ENCODE results near the gene CRACR2A. TPM values are rescaled to one million over a fixed set of nuclear protein-coding genes. Genes with fewer than 3 reads are reported as not detected.

Gene CRACR2A
- total RNA-seq, 2 experiments from 2014 or later: 38.5 to 40.1 TPM

DNA sequence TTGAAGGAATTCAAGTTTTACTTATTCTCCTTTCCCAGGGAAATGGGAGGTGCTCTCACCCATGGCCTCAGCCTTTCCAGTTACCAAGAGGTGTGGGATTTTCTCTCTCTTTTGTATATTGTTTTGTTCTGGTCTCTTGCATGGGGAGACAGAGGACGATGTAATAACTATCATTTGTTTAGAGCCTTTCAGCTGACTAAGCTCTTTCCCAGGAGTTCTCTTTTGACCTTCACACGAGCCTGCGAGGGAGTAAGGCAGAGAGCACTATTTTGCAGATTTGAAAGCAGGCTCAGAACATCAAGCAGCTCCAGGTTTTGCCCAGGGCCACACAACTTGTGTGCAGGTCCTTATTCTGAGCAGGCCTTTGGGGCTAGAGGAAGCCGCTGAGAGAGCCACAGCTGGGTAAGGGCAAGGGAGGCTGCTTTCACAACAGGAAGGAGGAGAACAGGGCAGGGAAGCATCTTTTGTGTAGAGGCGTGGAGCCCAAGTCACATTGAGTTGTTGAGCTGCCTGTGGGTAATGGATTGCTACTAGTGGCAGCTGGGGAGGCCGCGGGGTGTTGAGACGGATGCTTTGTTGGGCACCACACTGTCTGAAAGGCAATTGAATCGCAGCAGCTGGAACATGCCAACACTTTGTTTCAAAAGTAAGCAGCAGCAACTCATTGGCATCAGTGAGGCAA lies 145.7 kb downstream of the CRACR2A start:
- no peak for DNase-seq
- Mint-ChIP-seq H3K4me3 (no peak overlapping the region), H3K9me3 (ENCODE audit: insufficient read depth) (peaks cover 5% of the 10 kb centered on the region), H3K36me3 (ENCODE audit: low read depth) (peaks cover 16% of the 10 kb centered on the region), H3K27me3 (ENCODE audit: low read depth) (peaks cover 2% of the 10 kb centered on the region), H3K4me1 (ENCODE audit: low read depth) (peaks cover 9% of the 10 kb centered on the region), H3K27ac (no peak overlapping the region)
- ChIA-PET POLR2A (no interaction called here), CTCF (interaction anchor here (0.9 to 2.4 kb wide), 2 partner anchors 307 kb away, joined by 3 to 6 read pairs; no protein-coding TSS in a partner anchor)
- ATAC-seq: no peak

- Mint-ChIP-seq H3K4me3 (no peak overlapping the region), H3K27ac (no peak overlapping the region), H3K36me3 (ENCODE audit: low read depth) (peaks cover 12% of the 10 kb centered on the region), H3K27me3 (ENCODE audit: low read depth) (peaks cover 2% of the 10 kb centered on the region), H3K4me1 (ENCODE audit: low read depth) (peaks cover 9% of the 10 kb centered on the region), H3K9me3 (ENCODE audit: insufficient read depth) (peaks cover 5% of the 10 kb centered on the region)
- no peak for DNase-seq
- ChIA-PET POLR2A (no interaction called here), CTCF (interaction anchor here (1.1 to 2.4 kb wide), 2 partner anchors 292 to 306 kb away, joined by 3 to 6 read pairs; no protein-coding TSS in a partner anchor)
- ATAC-seq: no peak
Measured at GRCh38 chr12:3606128-3606527, 146.8 kb downstream of the CRACR2A start.

GRCh38 chr12:3605692-3606091 lies 147.2 kb downstream of the CRACR2A start:
- Mint-ChIP-seq H3K4me1 (ENCODE audit: low read depth) (peaks cover 9% of the 10 kb centered on the region), H3K9me3 (ENCODE audit: insufficient read depth) (peaks cover 5% of the 10 kb centered on the region), H3K27me3 (ENCODE audit: low read depth) (peaks cover 2% of the 10 kb centered on the region), H3K27ac (no peak overlapping the region), H3K4me3 (no peak overlapping the region), H3K36me3 (ENCODE audit: low read depth) (peaks cover 12% of the 10 kb centered on the region)
- ChIA-PET CTCF (interaction anchor here (1.1 to 2.4 kb wide), 2 partner anchors 291 to 306 kb away, joined by 3 to 6 read pairs; no protein-coding TSS in a partner anchor), POLR2A (no interaction called here)
- ATAC-seq: no peak
- DNase-seq: no peak

GRCh38 chr12:3604748-3605586 lies 147.9 kb downstream of the CRACR2A start:
- peaks cover 2% of the 10 kb centered on the region for H3K27me3 Mint-ChIP-seq (ENCODE audit: low read depth)
- CTCF ChIA-PET: interaction anchor here (1.1 to 2.4 kb wide), 2 partner anchors 290 to 305 kb away, joined by 3 to 6 read pairs; no protein-coding TSS in a partner anchor
- ATAC-seq (no peak), DNase-seq (no peak)
- peaks cover 5% of the 10 kb centered on the region for H3K9me3 Mint-ChIP-seq (ENCODE audit: insufficient read depth)
- POLR2A ChIA-PET: no interaction called here
- H3K36me3 Mint-ChIP-seq (ENCODE audit: low read depth): peaks cover 9% of the 10 kb centered on the region
- peaks cover 9% of the 10 kb centered on the region for H3K4me1 Mint-ChIP-seq (ENCODE audit: low read depth)
- H3K4me3 Mint-ChIP-seq: no peak overlapping the region
- H3K27ac Mint-ChIP-seq: no peak overlapping the region

- POLR2A ChIA-PET: no interaction called here
- DNase-seq (no peak), ATAC-seq (no peak)
- H3K4me1 Mint-ChIP-seq (ENCODE audit: low read depth): peaks cover 9% of the 10 kb centered on the region
- CTCF ChIA-PET: no interaction called here
- H3K4me3 Mint-ChIP-seq: no peak overlapping the region
- H3K9me3 Mint-ChIP-seq (ENCODE audit: insufficient read depth): no peaks in the 10 kb centered on the region
- no peak overlapping the region for H3K27ac Mint-ChIP-seq
- peaks cover 2% of the 10 kb centered on the region for H3K27me3 Mint-ChIP-seq (ENCODE audit: low read depth)
- peaks cover 4% of the 10 kb centered on the region for H3K36me3 Mint-ChIP-seq (ENCODE audit: low read depth)
Measured at GRCh38 chr12:3604286-3604685, 148.6 kb downstream of the CRACR2A start.

DNA sequence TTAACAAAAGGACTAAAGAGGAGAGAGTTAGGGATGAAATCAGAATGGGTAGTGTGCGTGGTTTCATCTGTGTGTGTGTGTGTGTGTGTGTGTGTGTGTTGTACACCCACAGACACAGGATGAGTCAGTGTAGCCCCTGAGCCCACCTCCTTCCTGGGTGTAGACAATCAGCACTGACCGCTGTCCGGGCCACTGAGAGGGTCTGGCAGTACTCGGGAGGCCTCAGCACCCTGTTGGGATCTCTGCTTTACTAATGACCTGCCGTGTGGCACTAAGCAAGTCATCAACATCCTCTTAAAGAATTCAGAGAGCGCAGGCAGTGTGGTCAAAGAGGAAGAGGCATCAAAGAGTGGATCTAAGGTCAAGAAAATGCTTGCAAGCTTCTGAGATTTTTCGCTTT lies 149.3 kb downstream of the CRACR2A start:
- Mint-ChIP-seq H3K27me3 (ENCODE audit: low read depth) (peaks cover 2% of the 10 kb centered on the region), H3K4me1 (ENCODE audit: low read depth) (peaks cover 9% of the 10 kb centered on the region), H3K4me3 (no peak overlapping the region), H3K9me3 (ENCODE audit: insufficient read depth) (no peaks in the 10 kb centered on the region), H3K27ac (no peak overlapping the region), H3K36me3 (ENCODE audit: low read depth) (no peaks in the 10 kb centered on the region)
- ATAC-seq: no peak
- ChIA-PET POLR2A (interaction anchor here (0.5 kb wide), 1 partner anchor 493 kb away, joined by 3 read pairs; no protein-coding TSS in a partner anchor), CTCF (no interaction called here)
- no peak for DNase-seq

DNA sequence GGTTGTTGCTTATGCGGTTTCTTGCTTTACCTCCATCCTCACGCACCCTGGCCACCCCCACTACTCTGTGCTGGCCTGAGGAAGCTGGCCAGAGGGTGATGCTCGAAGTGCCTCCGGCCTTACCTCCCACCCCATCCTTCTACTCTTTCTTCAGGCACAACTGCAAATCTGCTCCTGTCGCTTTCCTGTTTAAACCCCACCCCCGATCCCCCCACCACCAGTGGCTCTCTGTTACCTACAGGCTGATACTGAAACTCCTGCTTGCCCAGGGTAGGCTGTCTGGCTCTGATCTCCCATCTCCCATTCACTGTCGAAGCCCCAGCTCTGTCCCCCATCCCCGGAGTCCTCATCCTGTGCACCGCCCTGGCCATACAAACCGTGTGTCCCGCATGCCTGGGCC lies 150.4 kb downstream of the CRACR2A start:
- ATAC-seq: no peak
- CTCF ChIA-PET: no interaction called here

GRCh38 chr12:3601461-3602150 lies 151.3 kb downstream of the CRACR2A start:
- ATAC-seq: no peak
- H3K27ac Mint-ChIP-seq: no peak overlapping the region
- CTCF ChIA-PET: no interaction called here

More for the DNA sequence above, 150.4 kb downstream of the CRACR2A start:
- H3K4me1 Mint-ChIP-seq (ENCODE audit: low read depth): peaks cover 9% of the 10 kb centered on the region
- H3K36me3 Mint-ChIP-seq (ENCODE audit: low read depth): no peaks in the 10 kb centered on the region
- peaks cover 2% of the 10 kb centered on the region for H3K27me3 Mint-ChIP-seq (ENCODE audit: low read depth)
- H3K4me3 Mint-ChIP-seq: no peak overlapping the region
- no peaks in the 10 kb centered on the region for H3K9me3 Mint-ChIP-seq (ENCODE audit: insufficient read depth)
- no peak overlapping the region for H3K27ac Mint-ChIP-seq
- POLR2A ChIA-PET: no interaction called here
- no peak for DNase-seq

DNA sequence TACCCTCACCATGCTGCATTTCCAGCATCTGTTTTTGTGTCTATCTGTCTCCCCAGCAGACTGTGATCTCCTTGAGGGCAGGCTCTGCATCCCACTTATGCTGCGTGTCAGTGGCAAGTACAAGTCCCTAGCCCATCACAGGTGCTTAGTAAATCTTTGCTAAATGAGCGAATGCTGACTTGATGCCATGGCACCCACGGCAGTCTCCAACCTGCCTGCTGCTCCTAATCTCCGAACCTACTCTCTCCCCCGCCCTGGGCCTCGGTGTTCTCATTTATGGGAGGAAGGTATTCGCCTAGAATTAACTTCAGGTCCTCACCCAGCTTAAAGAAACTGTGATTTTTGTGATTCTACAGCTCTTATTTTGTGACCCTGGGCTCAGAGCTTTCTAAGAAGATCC lies 152.0 kb downstream of the CRACR2A start:
- ATAC-seq (no peak), DNase-seq (no peak)
- Mint-ChIP-seq H3K36me3 (ENCODE audit: low read depth) (no peaks in the 10 kb centered on the region), H3K27ac (no peak overlapping the region), H3K27me3 (ENCODE audit: low read depth) (peaks cover 2% of the 10 kb centered on the region), H3K4me1 (ENCODE audit: low read depth) (peaks cover 9% of the 10 kb centered on the region), H3K9me3 (ENCODE audit: insufficient read depth) (no peaks in the 10 kb centered on the region), H3K4me3 (no peak overlapping the region)
- ChIA-PET CTCF (interaction anchor here (0.5 kb wide), 1 partner anchor 154 kb away, joined by 3 read pairs; no protein-coding TSS in a partner anchor), POLR2A (no interaction called here)

More at GRCh38 chr12:3601461-3602150, 151.3 kb downstream of the CRACR2A start:
- no peak for DNase-seq
- H3K9me3 Mint-ChIP-seq (ENCODE audit: insufficient read depth): no peaks in the 10 kb centered on the region
- H3K4me1 Mint-ChIP-seq (ENCODE audit: low read depth): peaks cover 9% of the 10 kb centered on the region
- H3K27me3 Mint-ChIP-seq (ENCODE audit: low read depth): peaks cover 2% of the 10 kb centered on the region
- no peak overlapping the region for H3K4me3 Mint-ChIP-seq
- H3K36me3 Mint-ChIP-seq (ENCODE audit: low read depth): no peaks in the 10 kb centered on the region
- POLR2A ChIA-PET: no interaction called here

DNA sequence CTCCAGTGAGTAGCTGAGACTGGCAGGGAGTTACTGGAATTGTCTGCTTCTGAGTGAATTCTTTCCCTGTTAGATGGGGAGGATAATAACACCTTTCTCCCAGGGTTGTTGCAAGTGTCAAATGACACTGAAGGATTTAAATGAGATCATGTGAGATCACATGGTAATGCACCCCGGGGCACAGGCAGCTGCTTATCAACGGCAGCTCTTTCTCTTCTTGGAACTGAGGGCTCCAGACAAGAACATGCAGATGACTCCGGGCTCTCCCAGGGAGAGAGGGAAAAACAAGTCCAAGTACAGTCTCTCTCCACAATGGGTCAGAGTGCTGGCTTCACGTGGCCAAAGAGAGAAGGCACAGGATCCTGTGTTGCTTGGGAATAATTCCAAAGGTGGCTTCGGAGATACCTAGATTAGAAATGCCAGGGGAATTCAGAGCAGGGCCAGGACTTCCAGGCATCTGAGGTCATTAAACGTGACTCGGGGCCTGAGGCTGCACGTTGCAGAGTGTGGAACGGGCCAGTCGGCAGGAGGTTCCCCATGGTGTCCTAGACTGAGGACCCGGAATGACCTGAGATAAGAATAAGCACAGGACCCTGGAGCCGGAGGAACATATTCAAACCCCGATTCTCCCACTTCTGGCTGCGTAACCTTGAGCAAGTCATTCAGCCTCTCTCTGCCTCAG lies 152.7 kb downstream of the CRACR2A start:
- Mint-ChIP-seq H3K4me3 (no peak overlapping the region), H3K36me3 (ENCODE audit: low read depth) (no peaks in the 10 kb centered on the region), H3K27me3 (ENCODE audit: low read depth) (peaks cover 2% of the 10 kb centered on the region), H3K27ac (no peak overlapping the region), H3K9me3 (ENCODE audit: insufficient read depth) (no peaks in the 10 kb centered on the region), H3K4me1 (ENCODE audit: low read depth) (peaks cover 8% of the 10 kb centered on the region)
- ChIA-PET POLR2A (no interaction called here), CTCF (no interaction called here)
- DNase-seq (no peak), ATAC-seq (no peak)

Measured in activated CD8-positive, alpha-beta T cell treated with anti-CD3 and anti-CD28 coated beads, Interleukin-2, amount 10 ng/mL, durations not matched to agents 7 days and 5 days (primary cell).